Endometrium (tissue), 2 donors: ENCODE data around the gene DACT3.

Experiments
- FAIRE-seq: peaks from 2 replicates; lab custom pipeline; 2012; peaks lifted over from hg19 to GRCh38; lab: Jason Lieb, UNC
- donor health status: control.
- donor health status: control.

DACT3 gene

GRCh38 chr19:46665072-46665471 is 4.1 kb upstream of the DACT3 start:
- no peak for FAIRE-seq

GRCh38 chr19:46661735-46662592 is 982 bp upstream of the DACT3 start:
- FAIRE-seq = peak; percentile 59

GRCh38 chr19:46660551-46661019 is 397 bp downstream of the DACT3 start:
- no peak for FAIRE-seq

GRCh38 chr19:46660008-46660517 is 919 bp downstream of the DACT3 start:
- no peak for FAIRE-seq

- FAIRE-seq = no peak
Observed at GRCh38 chr19:46659151-46660007, 1.6 kb downstream of the DACT3 start.

GRCh38 chr19:46656541-46656940 is 4.4 kb downstream of the DACT3 start:
- FAIRE-seq = no peak

- FAIRE-seq = no peak
Observed at GRCh38 chr19:46654621-46655152, 6.3 kb downstream of the DACT3 start.

- FAIRE-seq = no peak
Observed at GRCh38 chr19:46650445-46650844, 10.5 kb downstream of the DACT3 start.

- FAIRE-seq = no peak
Observed at GRCh38 chr19:46648961-46649960, 11.7 kb downstream of the DACT3 start.

GRCh38 chr19:46648060-46648960 is 12.7 kb downstream of the DACT3 start:
- FAIRE-seq = no peak

- no peak for FAIRE-seq
Observed at GRCh38 chr19:46646402-46646801, 14.6 kb downstream of the DACT3 start.

GRCh38 chr19:46644720-46645119 is 16.3 kb downstream of the DACT3 start:
- no peak for FAIRE-seq

- FAIRE-seq = no peak
Observed at GRCh38 chr19:46640656-46641055, 20.3 kb downstream of the DACT3 start.

GRCh38 chr19:46639358-46640182 is 21.4 kb downstream of the DACT3 start:
- no peak for FAIRE-seq

GRCh38 chr19:46637224-46637623 is 23.8 kb downstream of the DACT3 start:
- no peak for FAIRE-seq

GRCh38 chr19:46635920-46636761 is 24.8 kb downstream of the DACT3 start, which contains the start of gene GNG8:
Gene GNG8, minus strand, starts transcription at chr19:46636202. Its CDS starts 1,520 bp downstream, at chr19:46634682.
- no peak for FAIRE-seq

- FAIRE-seq = no peak
Observed at GRCh38 chr19:46634656-46635218, 26.2 kb downstream of the DACT3 start.
